Measurements from ENCODE around the gene BCL7A.
A peak's percentile ranks its signal among the peaks of the same experiment; 100 is the strongest.

The BCL7A gene

DNA sequence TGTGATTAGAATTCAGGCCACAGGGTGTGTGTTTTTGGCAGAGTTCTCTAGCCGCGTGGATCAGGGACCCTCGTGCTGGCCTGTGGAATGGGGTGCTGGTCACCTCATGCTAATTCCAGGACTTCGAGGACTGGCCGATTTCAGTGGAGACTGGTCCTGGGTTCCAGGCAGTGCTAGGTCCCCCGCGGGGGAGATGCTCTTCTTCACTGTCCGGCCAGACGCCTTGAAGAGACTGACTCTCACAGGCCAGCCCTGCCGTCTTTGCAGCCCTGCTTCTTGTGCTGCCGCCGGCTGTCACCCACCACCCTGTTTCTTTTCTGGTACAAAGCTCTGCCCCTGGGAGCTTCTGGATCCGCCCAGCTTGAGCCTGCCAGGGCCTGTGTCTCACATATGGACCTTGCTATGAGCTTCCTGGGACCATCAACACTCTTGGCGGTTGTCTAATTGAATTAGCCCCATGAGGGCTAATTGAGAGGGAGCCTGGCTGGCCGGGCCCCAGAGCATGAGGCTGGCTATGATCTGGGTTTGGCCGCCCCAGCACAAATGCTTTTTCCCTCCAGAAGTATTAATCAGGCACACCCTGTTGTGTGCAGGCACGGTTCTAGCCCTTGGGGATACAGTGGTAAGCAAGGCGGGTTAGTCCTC lies 65.1 kb downstream of the BCL7A start:
- no peaks in the 10 kb centered on the region for H3K9me3 ChIP-seq (ENCODE audit: low read length)
- peaks cover 86% of the 10 kb centered on the region for H3K4me1 ChIP-seq (ENCODE audit: insufficient read depth, low read length)
- H3K4me3 ChIP-seq (ENCODE audit: low read depth in 1 of 2, low read length in 2 of 2) = no peak overlapping the region
- peaks cover 38% of the 10 kb centered on the region for H3K36me3 ChIP-seq (ENCODE audit: insufficient read depth, low read length)
- H3K27me3 ChIP-seq (ENCODE audit: control insufficient read depth in 1 of 2, insufficient read depth in 2 of 2, low read length in 2 of 2) = no peaks in the 10 kb centered on the region
- peak overlapping the region; percentile 25 for H3K9ac ChIP-seq (ENCODE audit: low read length)
- peak overlapping the region; percentile 71 for H3K27ac ChIP-seq (ENCODE audit: low read depth, low read length)

DNA sequence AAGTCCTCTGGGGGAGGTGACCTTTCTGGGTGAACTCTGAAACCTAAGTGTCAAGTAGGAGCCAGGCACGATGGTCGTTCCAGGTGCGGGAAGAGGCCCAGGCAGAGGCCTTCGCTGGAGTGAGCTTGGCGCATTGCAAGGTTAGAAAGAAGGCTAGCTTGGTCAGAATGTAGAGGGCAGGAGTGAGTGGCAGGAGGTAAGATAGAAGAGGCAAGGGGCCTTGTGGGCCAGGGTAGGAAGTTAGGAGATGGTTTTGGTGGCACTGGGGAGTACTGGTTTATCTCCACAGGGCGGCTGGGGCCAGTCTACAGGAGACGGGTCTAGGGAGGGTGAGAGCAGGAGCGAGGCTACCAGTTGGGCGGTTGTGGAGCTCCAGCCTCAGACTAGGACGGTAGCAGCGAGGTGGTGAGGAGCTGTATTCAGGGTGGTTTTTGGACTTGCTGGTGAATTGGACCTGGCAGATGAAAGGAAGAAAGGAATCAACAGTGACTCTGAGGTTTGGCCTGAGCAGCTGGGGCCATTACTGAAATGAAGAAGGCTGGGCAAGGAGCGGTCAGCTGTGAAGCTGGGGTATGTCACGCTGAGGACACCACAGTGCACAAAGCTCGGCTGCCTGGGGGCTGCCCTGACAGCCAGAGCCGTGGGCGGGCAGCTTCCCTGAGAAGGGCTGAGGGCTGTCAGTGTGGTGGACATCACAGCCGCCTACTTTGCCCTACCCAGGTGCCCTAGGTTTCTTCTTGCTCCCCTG lies 65.9 kb downstream of the BCL7A start:
- Histone ChIP-seq H3K4me1 (ENCODE audit: insufficient read depth, low read length) (peaks cover 86% of the 10 kb centered on the region), H3K4me3 (ENCODE audit: low read depth in 1 of 2, low read length in 2 of 2) (peak overlapping the region in 1 of 2 donors; percentile 11), H3K9ac (ENCODE audit: low read length) (no peak overlapping the region), H3K27me3 (ENCODE audit: control insufficient read depth in 1 of 2, insufficient read depth in 2 of 2, low read length in 2 of 2) (no peaks in the 10 kb centered on the region), H3K36me3 (ENCODE audit: insufficient read depth, low read length) (peaks cover 38% of the 10 kb centered on the region), H3K9me3 (ENCODE audit: low read length) (no peaks in the 10 kb centered on the region), H3K27ac (ENCODE audit: low read depth, low read length) (peak overlapping the region; percentile 71)

DNA sequence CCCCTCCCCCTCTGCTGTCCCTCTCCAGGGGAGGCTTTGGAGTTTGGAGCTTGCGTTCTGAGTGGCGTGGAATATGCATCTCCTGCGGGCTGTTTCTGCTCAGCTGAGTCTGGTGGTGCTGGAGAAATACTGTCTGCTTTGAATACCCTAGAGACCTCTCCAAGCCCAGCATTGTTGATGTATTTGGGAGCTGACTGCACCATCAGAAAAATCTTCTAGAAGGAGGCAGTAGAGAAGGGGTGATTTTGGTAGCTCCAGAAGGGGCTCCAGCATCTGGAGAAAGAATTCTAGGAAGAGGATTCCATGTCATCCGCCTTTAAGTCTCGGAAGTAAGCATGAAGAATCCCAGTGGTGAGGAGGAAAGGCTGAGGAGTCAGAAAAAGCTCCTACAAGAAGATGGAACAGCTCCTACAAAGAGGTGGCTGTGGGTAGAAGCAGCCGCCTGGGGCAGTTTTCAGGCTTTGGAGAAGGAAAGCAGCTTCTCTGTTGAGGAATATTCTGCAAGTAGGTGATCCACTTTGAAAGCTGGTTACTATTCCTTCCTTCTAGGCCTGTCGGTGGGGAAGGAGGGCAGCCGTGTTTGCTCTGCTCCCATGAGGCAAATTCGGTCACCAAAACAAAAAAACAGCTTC lies 66.6 kb downstream of the BCL7A start:
- peaks cover 38% of the 10 kb centered on the region for H3K36me3 ChIP-seq (ENCODE audit: insufficient read depth, low read length)
- no peak overlapping the region for H3K9ac ChIP-seq (ENCODE audit: low read length)
- peak overlapping the region in 1 of 2 donors; percentile 11 for H3K4me3 ChIP-seq (ENCODE audit: low read depth in 1 of 2, low read length in 2 of 2)
- no peaks in the 10 kb centered on the region for H3K27me3 ChIP-seq (ENCODE audit: control insufficient read depth in 1 of 2, insufficient read depth in 2 of 2, low read length in 2 of 2)
- H3K4me1 ChIP-seq (ENCODE audit: insufficient read depth, low read length) = peaks cover 86% of the 10 kb centered on the region
- no peaks in the 10 kb centered on the region for H3K9me3 ChIP-seq (ENCODE audit: low read length)
- H3K27ac ChIP-seq (ENCODE audit: low read depth, low read length) = peak overlapping the region; percentile 71

DNA sequence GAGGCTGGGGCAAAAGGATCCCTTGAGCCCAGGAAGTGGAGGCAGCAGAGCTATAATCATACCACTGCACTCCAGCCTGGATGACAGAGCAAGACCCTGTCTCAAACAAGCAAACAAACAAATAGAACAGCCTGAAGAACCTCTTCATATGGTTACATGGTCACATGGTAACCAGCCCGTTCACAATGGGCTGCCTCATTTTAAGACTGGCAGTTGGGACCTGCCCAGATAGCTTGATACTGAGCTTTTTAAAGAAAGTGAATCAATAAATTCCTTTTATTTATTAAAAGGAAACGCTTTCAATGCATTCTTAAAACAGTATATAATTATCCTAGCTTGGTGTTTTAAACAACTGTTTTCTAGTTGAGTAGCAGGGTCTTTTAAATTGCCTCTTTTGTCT lies 67.4 kb downstream of the BCL7A start:
- H3K4me3 ChIP-seq (ENCODE audit: low read depth in 1 of 2, low read length in 2 of 2) = no peak overlapping the region
- H3K9me3 ChIP-seq (ENCODE audit: low read length) = no peaks in the 10 kb centered on the region
- H3K27me3 ChIP-seq (ENCODE audit: control insufficient read depth in 1 of 2, insufficient read depth in 2 of 2, low read length in 2 of 2) = no peaks in the 10 kb centered on the region
- peak overlapping the region; percentile 71 for H3K27ac ChIP-seq (ENCODE audit: low read depth, low read length)
- H3K9ac ChIP-seq (ENCODE audit: low read length) = no peak overlapping the region
- H3K4me1 ChIP-seq (ENCODE audit: insufficient read depth, low read length) = peaks cover 88% of the 10 kb centered on the region
- peaks cover 32% of the 10 kb centered on the region for H3K36me3 ChIP-seq (ENCODE audit: insufficient read depth, low read length)

GRCh38 chr12:122090759-122091515 lies 69.3 kb downstream of the BCL7A start:
- Histone ChIP-seq H3K36me3 (ENCODE audit: insufficient read depth, low read length) (peaks cover 15% of the 10 kb centered on the region), H3K27ac (ENCODE audit: low read depth, low read length) (peak overlapping the region; percentile 51), H3K4me1 (ENCODE audit: insufficient read depth, low read length) (peaks cover 96% of the 10 kb centered on the region), H3K27me3 (ENCODE audit: control insufficient read depth in 1 of 2, insufficient read depth in 2 of 2, low read length in 2 of 2) (no peaks in the 10 kb centered on the region), H3K9ac (ENCODE audit: low read length) (no peak overlapping the region), H3K9me3 (ENCODE audit: low read length) (no peaks in the 10 kb centered on the region), H3K4me3 (ENCODE audit: low read depth in 1 of 2, low read length in 2 of 2) (no peak overlapping the region)

DNA sequence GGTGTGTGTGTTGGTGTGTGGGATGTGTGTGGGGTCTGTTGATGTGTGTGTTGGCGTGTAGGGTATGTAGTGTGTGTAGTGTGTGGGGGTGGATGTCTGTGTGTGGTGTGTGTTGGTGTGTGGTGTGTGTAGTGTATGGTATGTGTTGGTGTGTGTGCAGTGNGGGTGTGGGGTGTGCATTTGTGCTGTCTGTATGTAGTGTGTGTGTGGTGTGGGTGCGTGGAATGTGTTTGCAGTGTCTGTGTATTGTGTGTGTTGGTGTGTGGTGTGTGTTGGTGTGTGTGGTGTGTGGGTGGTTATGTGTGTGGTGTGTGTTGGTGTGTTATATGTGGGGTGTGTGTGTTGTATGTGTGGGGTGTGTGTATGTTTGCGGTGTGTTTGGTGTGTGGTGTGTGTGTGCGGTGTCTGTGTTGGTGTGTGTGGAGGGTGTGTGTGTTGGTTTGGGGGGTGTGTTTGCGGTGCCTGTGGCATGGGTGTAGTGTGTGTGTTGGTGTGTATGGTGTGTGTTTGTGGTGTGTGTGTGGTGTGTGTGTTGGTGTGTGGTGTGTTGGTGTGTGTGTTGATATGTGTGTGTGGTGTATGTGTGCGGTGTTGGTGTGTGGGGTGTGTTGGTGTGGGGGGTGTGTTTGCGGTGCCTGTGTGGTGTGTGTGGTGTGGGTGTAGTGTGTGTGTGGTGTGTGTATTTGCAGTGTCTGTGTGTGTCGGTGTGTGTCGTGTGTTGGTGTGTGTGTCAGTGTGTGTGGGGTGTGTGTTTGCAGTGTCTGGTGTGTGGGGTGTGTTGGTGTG lies 71.6 kb downstream of the BCL7A start:
- no peaks in the 10 kb centered on the region for H3K27me3 ChIP-seq (ENCODE audit: control insufficient read depth in 1 of 2, insufficient read depth in 2 of 2, low read length in 2 of 2)
- peaks cover 4% of the 10 kb centered on the region for H3K36me3 ChIP-seq (ENCODE audit: insufficient read depth, low read length)
- H3K4me1 ChIP-seq (ENCODE audit: insufficient read depth, low read length) = peaks cover 96% of the 10 kb centered on the region
- H3K4me3 ChIP-seq (ENCODE audit: low read depth in 1 of 2, low read length in 2 of 2) = peak overlapping the region in 1 of 2 donors; percentile 29
- no peaks in the 10 kb centered on the region for H3K9me3 ChIP-seq (ENCODE audit: low read length)
- H3K9ac ChIP-seq (ENCODE audit: low read length) = no peak overlapping the region
- no peak overlapping the region for H3K27ac ChIP-seq (ENCODE audit: low read depth, low read length)

DNA sequence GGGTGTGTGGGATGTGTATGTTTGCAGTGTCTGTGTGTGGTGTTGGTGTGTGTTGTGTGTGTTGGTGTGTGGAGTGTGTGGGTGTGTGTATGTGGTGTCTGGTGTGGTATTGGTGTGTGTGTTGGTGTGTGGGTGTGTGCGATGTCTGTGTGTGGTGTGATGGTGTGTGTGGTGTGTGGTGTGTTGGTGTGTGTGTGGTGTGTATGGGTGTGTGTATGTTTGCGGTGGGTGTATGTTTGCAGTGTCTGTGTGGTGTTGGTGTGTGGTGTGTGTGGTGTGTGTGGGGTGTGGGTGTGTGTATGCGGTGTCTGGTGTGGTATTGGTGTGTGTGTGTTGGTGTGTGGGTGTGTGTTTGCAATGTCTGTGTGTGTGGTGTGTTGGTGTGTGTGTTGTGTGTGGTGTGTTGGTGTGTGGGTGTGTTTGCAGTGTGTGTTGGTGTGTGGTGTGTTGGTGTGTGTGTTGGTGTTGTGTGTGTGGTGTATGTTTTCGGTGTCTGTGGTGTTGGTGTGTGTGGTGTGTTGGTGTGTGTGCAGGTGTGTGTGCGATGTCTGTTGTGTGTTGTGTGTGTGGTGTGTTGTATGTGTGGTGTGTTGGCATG lies 72.6 kb downstream of the BCL7A start:
- H3K9ac ChIP-seq (ENCODE audit: low read length) = peak overlapping the region; percentile 42
- peak overlapping the region in 1 of 2 donors; percentile 29 for H3K4me3 ChIP-seq (ENCODE audit: low read depth in 1 of 2, low read length in 2 of 2)
- no peaks in the 10 kb centered on the region for H3K9me3 ChIP-seq (ENCODE audit: low read length)
- H3K4me1 ChIP-seq (ENCODE audit: insufficient read depth, low read length) = peaks cover 96% of the 10 kb centered on the region
- no peaks in the 10 kb centered on the region for H3K36me3 ChIP-seq (ENCODE audit: insufficient read depth, low read length)
- H3K27me3 ChIP-seq (ENCODE audit: control insufficient read depth in 1 of 2, insufficient read depth in 2 of 2, low read length in 2 of 2) = no peaks in the 10 kb centered on the region
- H3K27ac ChIP-seq (ENCODE audit: low read depth, low read length) = peak overlapping the region; percentile 19

DNA sequence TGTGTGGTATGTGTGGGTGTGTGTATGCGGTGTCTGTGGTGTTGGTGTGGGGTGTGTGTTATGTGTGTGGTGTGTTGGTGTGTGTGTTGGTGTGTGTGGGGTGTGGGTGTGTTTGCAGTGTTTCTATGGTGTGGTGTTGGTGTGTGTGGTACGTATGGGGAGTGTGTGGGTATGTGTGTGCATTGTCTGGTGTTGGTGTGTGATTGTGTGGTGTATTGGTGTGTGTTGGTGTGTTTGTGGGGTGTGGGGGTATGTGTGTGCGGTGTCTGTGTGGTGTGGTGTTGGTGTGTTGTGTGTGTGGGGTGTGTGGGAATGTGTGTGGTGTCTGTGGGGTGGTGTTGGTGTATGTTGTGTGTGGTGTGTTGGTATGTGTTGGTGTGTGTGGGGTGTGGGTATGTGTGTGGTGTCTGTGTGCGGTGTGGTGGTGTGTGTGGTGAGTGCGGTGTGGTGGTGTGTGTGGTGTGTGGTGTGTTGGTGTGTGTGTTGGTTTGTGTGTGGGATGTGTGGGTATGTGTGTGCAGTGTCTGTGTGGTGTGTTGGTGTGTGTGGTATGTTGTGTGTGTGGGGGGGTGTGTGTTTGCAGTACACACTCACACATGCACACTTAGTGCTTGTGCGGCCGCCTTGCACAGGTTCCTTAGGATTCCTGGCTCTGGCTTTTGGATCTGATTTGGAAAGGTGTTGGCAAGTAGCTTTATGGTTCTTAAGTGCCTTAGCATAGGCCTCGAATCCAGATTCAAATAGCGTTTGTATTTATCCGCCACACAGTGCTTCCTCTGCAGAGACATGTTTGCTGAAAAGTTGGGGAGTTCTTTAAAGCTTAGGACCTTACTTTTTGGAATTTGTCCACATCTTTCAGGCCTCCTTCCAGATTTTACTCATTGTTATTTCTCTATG lies 73.3 kb downstream of the BCL7A start:
- Histone ChIP-seq H3K4me1 (ENCODE audit: insufficient read depth, low read length) (peaks cover 96% of the 10 kb centered on the region), H3K4me3 (ENCODE audit: low read depth in 1 of 2, low read length in 2 of 2) (peak overlapping the region in 1 of 2 donors; percentile 9), H3K36me3 (ENCODE audit: insufficient read depth, low read length) (no peaks in the 10 kb centered on the region), H3K9ac (ENCODE audit: low read length) (peak overlapping the region; percentile 42), H3K27ac (ENCODE audit: low read depth, low read length) (peak overlapping the region; percentile 63), H3K9me3 (ENCODE audit: low read length) (no peaks in the 10 kb centered on the region), H3K27me3 (ENCODE audit: control insufficient read depth in 1 of 2, insufficient read depth in 2 of 2, low read length in 2 of 2) (no peaks in the 10 kb centered on the region)

DNA sequence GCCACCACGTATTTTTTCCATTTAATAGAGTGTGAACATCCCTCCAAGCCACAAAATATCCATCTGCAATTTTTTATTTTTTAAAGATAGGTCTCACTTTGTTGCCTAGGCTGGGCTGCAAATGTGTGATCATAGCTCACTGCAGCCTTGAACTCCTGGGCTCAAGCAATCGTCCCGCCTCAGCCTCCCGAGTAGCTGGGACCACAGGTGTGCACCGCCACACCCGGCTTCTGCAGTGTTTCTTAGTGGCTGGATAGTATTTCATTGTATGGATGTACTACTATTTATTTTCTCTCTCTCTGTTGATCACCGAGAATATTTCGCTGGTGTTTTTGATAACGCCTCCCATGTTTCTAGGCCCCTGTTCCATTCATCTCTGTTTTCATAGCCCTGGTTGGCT lies 74.3 kb downstream of the BCL7A start:
- peak overlapping the region in 1 of 2 donors; percentile 33 for H3K4me3 ChIP-seq (ENCODE audit: low read depth in 1 of 2, low read length in 2 of 2)
- no peaks in the 10 kb centered on the region for H3K9me3 ChIP-seq (ENCODE audit: low read length)
- peaks cover 94% of the 10 kb centered on the region for H3K4me1 ChIP-seq (ENCODE audit: insufficient read depth, low read length)
- H3K9ac ChIP-seq (ENCODE audit: low read length) = peak overlapping the region; percentile 31
- H3K27me3 ChIP-seq (ENCODE audit: control insufficient read depth in 1 of 2, insufficient read depth in 2 of 2, low read length in 2 of 2) = no peaks in the 10 kb centered on the region
- peak overlapping the region; percentile 77 for H3K27ac ChIP-seq (ENCODE audit: low read depth, low read length)
- no peaks in the 10 kb centered on the region for H3K36me3 ChIP-seq (ENCODE audit: insufficient read depth, low read length)

All from muscle layer of colon (tissue), 2 donors.